ENCODE data around the gene PHLDB1.
"Not testable (repeated sequence)": the region's sequence is repeated elsewhere in the genome, so short reads cannot be mapped to it uniquely, and the experiment has no call there.

DNA sequence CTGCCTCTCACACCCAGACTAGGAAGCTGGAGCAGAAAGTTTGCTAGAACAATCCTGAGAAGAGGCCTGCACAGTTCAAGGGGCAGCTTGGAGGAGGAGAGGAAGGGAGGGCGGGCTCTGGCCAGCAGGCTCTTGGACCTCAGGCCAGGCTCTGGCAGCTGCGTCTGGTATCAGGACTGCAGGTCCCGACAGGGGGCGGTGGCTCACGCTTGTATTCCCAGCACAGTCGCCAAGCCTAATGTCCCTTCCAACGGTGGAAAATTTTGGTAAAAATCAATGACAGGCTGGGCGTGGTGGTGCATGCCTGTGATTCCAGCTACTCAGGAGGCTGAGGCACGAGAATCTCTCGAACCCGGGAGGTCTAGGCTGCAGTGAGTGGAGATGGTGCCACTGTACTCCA lies 71.5 kb downstream of the PHLDB1 start:
- TF ChIP-seq CTCF (optimal IDR thresholded peaks at IDR 0.05 in 1 of 3, IDR thresholded peaks at IDR 0.05 in 1 of 3, conservative IDR thresholded peaks at IDR 0.05 in 1 of 3; ENCODE audit: extremely low read depth in 1 of 3, insufficient read depth in 2 of 3, low read length in 3 of 3): peak in 2 of 3 experiments; percentile 9 to 20
- TF ChIP-seq EZH2 (IDR thresholded peaks at IDR 0.05; ENCODE audit: low read length): not testable (repeated sequence)

Data from keratinocyte (primary cell).